ENCODE measurements around the gene SEMA4D. TPM values are rescaled to one million over a fixed set of nuclear protein-coding genes. Genes with fewer than 3 reads are reported as not detected.
A peak's percentile ranks its signal among the peaks of the same experiment; 100 is the strongest.

Gene SEMA4D
- total RNA-seq, 2 experiments from 2014 or later, result 334 to 336 TPM

GRCh38 chr9:89364666-89365531, 133.0 kb downstream of the SEMA4D start:
- Mint-ChIP-seq H3K27me3 (no peaks in the 10 kb centered on the region), H3K27ac (no peak overlapping the region), H3K36me3 (ENCODE audit: low read depth) (peaks cover 25% of the 10 kb centered on the region), H3K9me3 (no peaks in the 10 kb centered on the region), H3K4me1 (peaks cover 4% of the 10 kb centered on the region), H3K4me3 (no peak overlapping the region)
- CTCF ChIA-PET, result interaction anchor here (1.3 kb wide), 1 partner anchor 184 kb away, joined by 3 read pairs; no protein-coding TSS in a partner anchor
- no peak for DNase-seq
- POLR2A ChIA-PET, result interaction anchor here (0.5 kb wide), 1 partner anchor 11 kb away, joined by 5 read pairs; no protein-coding TSS in a partner anchor

DNA sequence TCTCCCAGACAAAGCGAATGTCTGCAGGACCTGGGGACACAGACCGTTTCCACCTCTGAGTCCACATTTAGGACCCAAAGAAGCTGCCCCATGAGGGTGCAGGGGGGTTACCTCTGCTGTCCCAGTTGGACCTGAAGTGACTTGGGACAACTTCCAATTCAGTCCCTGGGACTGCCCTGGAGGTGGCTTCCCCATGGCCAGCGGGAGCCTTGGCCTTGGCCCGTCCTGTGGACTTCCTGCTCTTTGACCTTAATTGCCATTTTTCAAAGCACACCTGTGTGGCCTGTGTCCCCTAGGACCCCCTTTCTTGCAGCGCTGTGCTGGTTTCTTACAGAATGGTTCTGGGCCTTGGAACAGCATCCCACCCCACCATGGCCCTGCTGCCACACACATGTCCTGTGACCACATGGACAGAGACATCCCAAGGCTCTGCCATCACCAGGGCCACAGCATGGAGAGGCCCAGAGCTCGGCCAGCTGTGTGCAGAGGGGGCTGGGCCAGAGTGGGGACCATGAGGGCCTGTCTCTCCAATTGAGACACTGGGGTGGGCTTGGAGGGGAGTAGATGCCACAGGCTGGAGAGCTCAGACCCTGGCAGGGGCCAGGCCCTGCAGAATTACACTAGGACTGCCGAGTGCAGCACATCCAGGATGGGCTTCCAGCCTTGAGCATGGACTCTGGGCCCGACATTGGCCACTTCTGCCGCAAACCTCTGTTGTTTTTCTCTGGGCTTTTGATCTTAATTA, 133.8 kb downstream of the SEMA4D start:
- peaks cover 4% of the 10 kb centered on the region for H3K4me1 Mint-ChIP-seq
- H3K36me3 Mint-ChIP-seq (ENCODE audit: low read depth), result peaks cover 29% of the 10 kb centered on the region
- POLR2A ChIA-PET, result interaction anchor here (0.5 kb wide), 1 partner anchor 12 kb away, joined by 5 read pairs; no protein-coding TSS in a partner anchor
- peak overlapping the region; percentile 19 for H3K27ac Mint-ChIP-seq
- H3K27me3 Mint-ChIP-seq, result no peaks in the 10 kb centered on the region
- DNase-seq, result no peak
- H3K4me3 Mint-ChIP-seq, result no peak overlapping the region
- H3K9me3 Mint-ChIP-seq, result no peaks in the 10 kb centered on the region
- CTCF ChIA-PET, result no interaction called here

- Mint-ChIP-seq H3K27me3 (no peaks in the 10 kb centered on the region), H3K4me1 (peaks cover 4% of the 10 kb centered on the region), H3K27ac (peak overlapping the region; percentile 50), H3K9me3 (no peaks in the 10 kb centered on the region), H3K36me3 (ENCODE audit: low read depth) (peaks cover 36% of the 10 kb centered on the region), H3K4me3 (no peak overlapping the region)
- DNase-seq, result no peak
- POLR2A ChIA-PET, result no interaction called here
- CTCF ChIA-PET, result interaction anchor here (1.0 to 1.4 kb wide), 2 partner anchors 9 to 12 kb away, joined by 3 to 4 read pairs; no protein-coding TSS in a partner anchor
Measured at GRCh38 chr9:89363311-89363670, 134.6 kb downstream of the SEMA4D start.

GRCh38 chr9:89362647-89363310, 135.1 kb downstream of the SEMA4D start:
- Mint-ChIP-seq H3K9me3 (no peaks in the 10 kb centered on the region), H3K36me3 (ENCODE audit: low read depth) (peaks cover 36% of the 10 kb centered on the region), H3K27me3 (no peaks in the 10 kb centered on the region), H3K27ac (no peak overlapping the region), H3K4me1 (peaks cover 5% of the 10 kb centered on the region), H3K4me3 (no peak overlapping the region)
- no peak for DNase-seq
- POLR2A ChIA-PET, result no interaction called here
- CTCF ChIA-PET, result interaction anchor here (1.0 to 1.4 kb wide), 2 partner anchors 9 to 12 kb away, joined by 3 to 4 read pairs; no protein-coding TSS in a partner anchor

GRCh38 chr9:89361816-89362646, 135.9 kb downstream of the SEMA4D start:
- CTCF ChIA-PET, result interaction anchor here (1.0 to 1.7 kb wide), 3 partner anchors 8 to 43 kb away, joined by 3 to 4 read pairs (median 3); no protein-coding TSS in a partner anchor
- peaks cover 12% of the 10 kb centered on the region for H3K4me1 Mint-ChIP-seq
- no peaks in the 10 kb centered on the region for H3K27me3 Mint-ChIP-seq
- POLR2A ChIA-PET, result no interaction called here
- no peak overlapping the region for H3K4me3 Mint-ChIP-seq
- peaks cover 44% of the 10 kb centered on the region for H3K36me3 Mint-ChIP-seq (ENCODE audit: low read depth)
- H3K27ac Mint-ChIP-seq, result peak overlapping the region; percentile 9
- no peak for DNase-seq
- no peaks in the 10 kb centered on the region for H3K9me3 Mint-ChIP-seq

DNA sequence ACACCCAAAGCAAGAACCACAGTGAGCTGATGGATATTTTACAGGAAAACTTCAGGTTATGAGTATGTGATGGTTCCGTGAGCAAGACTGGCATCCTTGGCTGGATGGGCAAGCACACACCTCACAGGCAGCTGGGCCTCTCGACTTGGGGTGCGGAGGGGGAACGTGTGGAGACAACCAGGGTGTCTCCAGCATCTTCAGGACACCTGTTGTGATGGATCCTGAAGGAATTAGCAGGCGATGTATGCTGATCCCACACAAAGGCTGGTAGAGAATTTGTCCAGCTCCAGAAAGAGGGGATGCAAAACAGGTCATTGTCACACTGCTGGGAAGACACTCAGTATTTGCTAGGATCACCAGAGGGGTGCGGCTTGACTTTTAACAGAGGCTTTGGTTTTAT, 136.9 kb downstream of the SEMA4D start:
- Mint-ChIP-seq H3K27me3 (no peaks in the 10 kb centered on the region), H3K9me3 (no peaks in the 10 kb centered on the region), H3K4me3 (no peak overlapping the region), H3K36me3 (ENCODE audit: low read depth) (peaks cover 49% of the 10 kb centered on the region), H3K4me1 (peaks cover 12% of the 10 kb centered on the region), H3K27ac (no peak overlapping the region)
- POLR2A ChIA-PET, result no interaction called here
- DNase-seq, result no peak
- CTCF ChIA-PET, result interaction anchor here (0.9 to 1.7 kb wide), 5 partner anchors 16 to 233 kb away, joined by 3 to 5 read pairs (median 3); no protein-coding TSS in a partner anchor

DNA sequence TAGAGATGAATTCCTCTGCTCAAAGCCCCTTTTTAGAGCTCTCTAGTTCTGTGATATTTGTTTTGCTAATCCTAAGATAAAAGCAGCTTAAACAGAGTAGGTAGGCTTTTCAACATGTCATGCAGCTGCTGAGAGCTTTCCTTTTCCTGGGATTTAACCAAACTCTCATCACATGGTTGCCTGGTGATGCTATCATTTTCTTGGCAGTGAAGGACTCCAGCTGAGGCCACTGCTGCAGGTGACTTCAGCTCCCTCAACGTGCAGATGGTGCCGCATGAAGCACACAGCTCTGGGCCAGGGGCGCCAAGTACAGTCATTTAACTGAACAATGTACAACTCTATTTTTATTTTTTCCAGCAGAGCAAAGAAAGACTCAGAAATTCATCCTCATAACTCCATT, 137.4 kb downstream of the SEMA4D start:
- no peak overlapping the region for H3K27ac Mint-ChIP-seq
- no peaks in the 10 kb centered on the region for H3K9me3 Mint-ChIP-seq
- H3K4me3 Mint-ChIP-seq, result no peak overlapping the region
- peaks cover 52% of the 10 kb centered on the region for H3K36me3 Mint-ChIP-seq (ENCODE audit: low read depth)
- POLR2A ChIA-PET, result no interaction called here
- CTCF ChIA-PET, result interaction anchor here (0.9 to 1.7 kb wide), 5 partner anchors 15 to 233 kb away, joined by 3 to 5 read pairs (median 3); no protein-coding TSS in a partner anchor
- peaks cover 12% of the 10 kb centered on the region for H3K4me1 Mint-ChIP-seq
- no peak for DNase-seq
- H3K27me3 Mint-ChIP-seq, result no peaks in the 10 kb centered on the region

DNA sequence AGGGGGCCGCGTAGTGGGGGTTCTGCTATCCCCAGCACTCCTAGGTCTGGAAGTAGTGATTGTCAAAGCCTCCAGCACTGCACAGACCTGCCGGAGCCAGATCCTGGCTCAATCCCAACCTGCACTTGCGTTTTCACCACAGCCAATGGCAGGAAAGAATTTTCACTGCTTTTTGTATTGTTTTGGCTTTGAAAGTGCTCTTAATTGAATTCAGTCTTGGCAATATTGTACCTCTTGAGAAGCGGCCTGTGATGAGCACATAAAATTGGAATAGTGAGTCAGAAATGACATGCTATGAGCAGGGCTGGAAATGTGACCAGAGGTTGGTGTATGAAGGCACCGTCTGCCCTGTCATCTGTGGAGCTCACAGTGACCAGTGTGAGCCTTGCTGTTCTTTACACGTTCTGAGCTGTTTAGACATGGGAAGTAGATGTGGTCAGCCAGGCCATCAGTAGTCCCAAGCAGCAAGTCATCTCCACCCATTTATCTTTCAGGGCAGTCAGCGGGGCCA, 138.1 kb downstream of the SEMA4D start:
- Mint-ChIP-seq H3K4me3 (no peak overlapping the region), H3K9me3 (no peaks in the 10 kb centered on the region), H3K36me3 (ENCODE audit: low read depth) (peaks cover 58% of the 10 kb centered on the region), H3K4me1 (peaks cover 12% of the 10 kb centered on the region), H3K27me3 (no peaks in the 10 kb centered on the region), H3K27ac (no peak overlapping the region)
- CTCF ChIA-PET, result interaction anchor here (1.4 to 2.8 kb wide), 3 partner anchors 11 to 33 kb away, joined by 3 to 11 read pairs (median 3); no protein-coding TSS in a partner anchor
- no peak for DNase-seq
- POLR2A ChIA-PET, result no interaction called here

GRCh38 chr9:89358985-89359384, 138.9 kb downstream of the SEMA4D start:
- Mint-ChIP-seq H3K4me1 (peaks cover 12% of the 10 kb centered on the region), H3K27ac (no peak overlapping the region), H3K27me3 (no peaks in the 10 kb centered on the region), H3K36me3 (ENCODE audit: low read depth) (peaks cover 66% of the 10 kb centered on the region), H3K9me3 (no peaks in the 10 kb centered on the region), H3K4me3 (no peak overlapping the region)
- ChIA-PET CTCF (interaction anchor here (0.9 to 2.8 kb wide), 4 partner anchors 11 to 40 kb away, joined by 4 to 11 read pairs (median 6); partner anchors contain the start of gene SECISBP2), POLR2A (no interaction called here)
- no peak for DNase-seq

DNA sequence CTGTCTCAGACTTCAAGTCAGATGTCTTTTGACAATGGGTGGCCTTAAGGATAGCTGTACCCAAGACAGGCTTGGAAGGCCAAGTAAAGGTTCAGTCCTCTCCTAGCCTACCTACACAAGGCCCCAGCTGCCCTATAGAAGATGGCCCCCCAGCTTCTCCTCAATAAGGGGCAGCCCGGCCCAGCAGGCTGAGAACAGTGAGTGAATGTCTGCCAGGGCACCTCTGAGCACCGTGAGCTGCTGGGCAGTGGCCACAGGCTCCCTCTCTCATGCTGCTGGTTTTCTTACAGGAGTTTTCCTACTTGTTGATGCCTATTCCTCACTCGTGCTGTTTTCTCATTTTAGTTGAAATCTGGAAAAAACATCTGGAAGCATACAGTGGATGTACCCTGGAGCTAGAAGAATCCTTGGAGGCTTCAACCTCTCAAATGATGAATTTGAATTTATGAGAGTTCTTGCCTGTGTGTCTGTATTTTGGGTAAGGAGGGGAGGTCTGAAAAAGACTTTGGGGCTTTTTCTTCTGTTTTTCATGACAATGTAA, 139.5 kb downstream of the SEMA4D start:
- Mint-ChIP-seq H3K9me3 (no peaks in the 10 kb centered on the region), H3K27me3 (no peaks in the 10 kb centered on the region), H3K4me3 (no peak overlapping the region), H3K36me3 (ENCODE audit: low read depth) (peaks cover 72% of the 10 kb centered on the region), H3K4me1 (peaks cover 15% of the 10 kb centered on the region), H3K27ac (peak overlapping the region; percentile 42)
- POLR2A ChIA-PET, result no interaction called here
- CTCF ChIA-PET, result interaction anchor here (0.8 to 2.8 kb wide), 7 partner anchors 8 to 40 kb away, joined by 3 to 11 read pairs (median 6); partner anchors contain the start of gene SECISBP2
- no peak for DNase-seq

All from activated CD4-positive, alpha-beta T cell treated with anti-CD3 and anti-CD28 coated beads, Interleukin-2, amount 10 ng/mL, durations not matched to agents 7 days and 5 days (primary cell).